ENCODE measurements around the gene SNAPC4. TPM values are rescaled to one million over a fixed set of nuclear protein-coding genes. Genes with fewer than 3 reads are reported as not detected.

The SNAPC4 gene
- total and polyA plus RNA-seq, 2 experiments from 2014 or later, result 6.3 to 10.5 TPM

- Histone ChIP-seq H3K79me2 (no peaks in the 10 kb centered on the region), H3K4me2 (no peak overlapping the region), H3K4me1 (ENCODE audit: insufficient read depth) (no peaks in the 10 kb centered on the region), H3K4me3 (no peak overlapping the region), H3K9me3 (ENCODE audit: low read depth) (no peaks in the 10 kb centered on the region), H3K27me3 (no peaks in the 10 kb centered on the region), H4K20me1 (ENCODE audit: insufficient read depth, poor library complexity, severe bottlenecking) (no peaks in the 10 kb centered on the region), H3K36me3 (replicated peaks; ENCODE audit: insufficient read depth, low read depth) (no peaks in the 10 kb centered on the region), H3K27ac (no peak overlapping the region), H3K9me2 (replicated peaks; ENCODE audit: insufficient read depth) (no peaks in the 10 kb centered on the region), H2AFZ (no peak overlapping the region)
- TF ChIP-seq CTCF (IDR thresholded peaks at IDR 0.05; ENCODE audit: poor library complexity) (no peak), EZH2 (IDR thresholded peaks at IDR 0.05; ENCODE audit: borderline replicate concordance) (no peak), EZH2phosphoT487 (IDR thresholded peaks at IDR 0.05; ENCODE audit: low read depth, severe bottlenecking, unreplicated experiment) (no peak)
- no peak for DNase-seq (ENCODE audit: low spot score)
- WGBS (ENCODE audit: low lambda C conversion rate, missing lambda C conversion rate), result 95% methylated on average over 12 of the region's 12 CpGs
Measured at GRCh38 chr9:136419092-136419420, 19.1 kb upstream of the SNAPC4 start.

GRCh38 chr9:136418182-136419091 is 18.5 kb upstream of the SNAPC4 start:
- Histone ChIP-seq H3K4me2 (no peak overlapping the region), H2AFZ (no peak overlapping the region), H3K79me2 (peaks cover 5% of the 10 kb centered on the region), H4K20me1 (ENCODE audit: insufficient read depth, poor library complexity, severe bottlenecking) (no peaks in the 10 kb centered on the region), H3K36me3 (replicated peaks; ENCODE audit: insufficient read depth, low read depth) (no peaks in the 10 kb centered on the region), H3K9me2 (replicated peaks; ENCODE audit: insufficient read depth) (no peaks in the 10 kb centered on the region), H3K27ac (no peak overlapping the region), H3K4me1 (ENCODE audit: insufficient read depth) (no peaks in the 10 kb centered on the region), H3K27me3 (no peaks in the 10 kb centered on the region), H3K9me3 (ENCODE audit: low read depth) (no peaks in the 10 kb centered on the region), H3K4me3 (no peak overlapping the region)
- DNase-seq (ENCODE audit: low spot score), result no peak
- WGBS (ENCODE audit: low lambda C conversion rate, missing lambda C conversion rate), result 98% methylated on average over 48 of the region's 48 CpGs
- TF ChIP-seq EZH2phosphoT487 (IDR thresholded peaks at IDR 0.05; ENCODE audit: low read depth, severe bottlenecking, unreplicated experiment), result no peak
- no peak for TF ChIP-seq CTCF (IDR thresholded peaks at IDR 0.05; ENCODE audit: poor library complexity)
- TF ChIP-seq EZH2 (IDR thresholded peaks at IDR 0.05; ENCODE audit: borderline replicate concordance), result no peak

- Histone ChIP-seq H3K36me3 (replicated peaks; ENCODE audit: insufficient read depth, low read depth) (no peaks in the 10 kb centered on the region), H2AFZ (no peak overlapping the region), H3K4me3 (no peak overlapping the region), H3K79me2 (peaks cover 19% of the 10 kb centered on the region), H3K4me2 (no peak overlapping the region), H3K9me2 (replicated peaks; ENCODE audit: insufficient read depth) (no peaks in the 10 kb centered on the region), H3K27me3 (no peaks in the 10 kb centered on the region), H3K9me3 (ENCODE audit: low read depth) (no peaks in the 10 kb centered on the region), H3K4me1 (ENCODE audit: insufficient read depth) (peaks cover 3% of the 10 kb centered on the region), H3K27ac (no peak overlapping the region), H4K20me1 (ENCODE audit: insufficient read depth, poor library complexity, severe bottlenecking) (no peaks in the 10 kb centered on the region)
- WGBS (ENCODE audit: low lambda C conversion rate, missing lambda C conversion rate), result 96% methylated on average over 19 of the region's 19 CpGs
- TF ChIP-seq EZH2phosphoT487 (IDR thresholded peaks at IDR 0.05; ENCODE audit: low read depth, severe bottlenecking, unreplicated experiment) (no peak), EZH2 (IDR thresholded peaks at IDR 0.05; ENCODE audit: borderline replicate concordance) (no peak), CTCF (IDR thresholded peaks at IDR 0.05; ENCODE audit: poor library complexity) (no peak)
- no peak for DNase-seq (ENCODE audit: low spot score)
Measured at GRCh38 chr9:136416914-136417313, 16.9 kb upstream of the SNAPC4 start.

Data from hepatocyte (in vitro differentiated cells).